ENCODE measurements around the gene ANGEL1. TPM values are rescaled to one million over a fixed set of nuclear protein-coding genes. Genes with fewer than 3 reads are reported as not detected.

Gene ANGEL1
- total RNA-seq, 1 donor = 6.7 TPM

- Histone ChIP-seq H3K4me1 (ENCODE audit: insufficient read depth, low read length) (peaks cover 66% of the 10 kb centered on the region), H3K27me3 (ENCODE audit: insufficient read depth, low read length) (no peaks in the 10 kb centered on the region), H3K9me3 (ENCODE audit: low read depth, low read length) (no peaks in the 10 kb centered on the region), H3K4me3 (ENCODE audit: low read length) (no peak overlapping the region)
Observed at GRCh38 chr14:76767681-76768656, 44.7 kb downstream of the ANGEL1 start.

DNA sequence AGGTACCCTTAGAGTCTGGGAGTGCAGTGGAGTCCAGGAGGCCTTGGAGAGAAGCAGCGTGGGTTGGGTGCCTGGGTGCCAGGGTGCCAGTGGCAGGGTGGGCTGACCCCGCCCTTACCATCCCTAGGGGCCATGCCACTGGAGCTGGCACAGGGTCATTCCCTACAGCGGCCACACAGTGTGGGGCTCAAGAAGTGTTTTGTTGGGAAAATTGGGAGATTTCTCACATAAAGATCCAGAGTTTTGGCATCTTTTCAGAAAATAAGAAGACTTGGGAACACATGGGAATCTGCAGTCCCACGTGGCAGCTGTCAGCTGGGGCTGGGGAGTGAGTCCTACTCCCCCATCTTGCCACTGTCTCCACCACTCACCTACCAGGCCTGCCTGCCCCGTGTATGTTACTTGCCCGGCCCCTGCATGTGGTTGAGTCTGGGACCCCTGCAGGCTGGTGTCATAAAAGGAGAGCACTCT lies 47.2 kb downstream of the ANGEL1 start:
- Histone ChIP-seq H3K4me3 (ENCODE audit: low read length) (no peak overlapping the region), H3K27me3 (ENCODE audit: insufficient read depth, low read length) (no peaks in the 10 kb centered on the region), H3K9me3 (ENCODE audit: low read depth, low read length) (no peaks in the 10 kb centered on the region), H3K4me1 (ENCODE audit: insufficient read depth, low read length) (peaks cover 62% of the 10 kb centered on the region)

GRCh38 chr14:76763096-76764041 lies 49.3 kb downstream of the ANGEL1 start:
- no peaks in the 10 kb centered on the region for H3K9me3 ChIP-seq (ENCODE audit: low read depth, low read length)
- no peak overlapping the region for H3K4me3 ChIP-seq (ENCODE audit: low read length)
- H3K4me1 ChIP-seq (ENCODE audit: insufficient read depth, low read length) = peaks cover 45% of the 10 kb centered on the region
- H3K27me3 ChIP-seq (ENCODE audit: insufficient read depth, low read length) = no peaks in the 10 kb centered on the region

DNA sequence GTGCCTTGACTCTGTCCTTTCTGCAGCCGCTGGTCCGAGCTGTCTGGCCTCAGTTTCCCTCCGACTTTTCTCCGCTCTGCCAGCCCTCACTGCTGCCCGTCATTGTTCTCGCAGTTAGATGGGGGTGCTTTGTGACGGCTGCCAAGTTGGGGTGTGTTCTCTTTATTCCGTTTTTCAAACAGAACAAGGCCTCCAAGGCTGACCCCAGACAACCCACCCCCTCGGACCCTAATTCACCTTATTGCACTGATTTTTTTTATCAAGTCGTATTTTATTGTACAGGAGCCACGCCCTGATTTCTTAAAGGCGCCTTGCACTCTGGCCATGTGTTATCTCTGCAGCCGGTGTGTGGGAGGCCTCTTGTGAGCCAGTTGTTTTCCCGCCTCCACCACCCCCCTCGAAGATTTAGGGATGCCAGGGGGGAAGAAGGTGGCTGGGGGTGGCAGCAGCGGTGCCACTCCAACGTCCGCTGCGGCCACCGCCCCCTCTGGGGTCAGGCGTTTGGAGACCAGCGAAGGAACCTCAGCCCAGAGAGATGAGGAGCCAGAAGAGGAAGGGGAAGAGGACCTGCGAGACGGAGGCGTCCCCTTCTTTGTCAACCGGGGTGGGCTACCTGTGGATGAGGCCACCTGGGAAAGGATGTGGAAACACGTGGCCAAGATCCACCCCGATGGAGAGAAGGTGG lies 50.1 kb downstream of the ANGEL1 start:
- peak overlapping the region; percentile 53 for H3K4me3 ChIP-seq (ENCODE audit: low read length)

GRCh38 chr14:76761960-76762410 lies 50.7 kb downstream of the ANGEL1 start:
- peaks cover 33% of the 10 kb centered on the region for H3K4me1 ChIP-seq (ENCODE audit: insufficient read depth, low read length)
- H3K4me3 ChIP-seq (ENCODE audit: low read length) = peak overlapping the region; percentile 53
- H3K9me3 ChIP-seq (ENCODE audit: low read depth, low read length) = no peaks in the 10 kb centered on the region
- H3K27me3 ChIP-seq (ENCODE audit: insufficient read depth, low read length) = no peaks in the 10 kb centered on the region

More for the DNA sequence above, 50.1 kb downstream of the ANGEL1 start:
- H3K27me3 ChIP-seq (ENCODE audit: insufficient read depth, low read length) = no peaks in the 10 kb centered on the region
- peaks cover 37% of the 10 kb centered on the region for H3K4me1 ChIP-seq (ENCODE audit: insufficient read depth, low read length)
- H3K9me3 ChIP-seq (ENCODE audit: low read depth, low read length) = no peaks in the 10 kb centered on the region

DNA sequence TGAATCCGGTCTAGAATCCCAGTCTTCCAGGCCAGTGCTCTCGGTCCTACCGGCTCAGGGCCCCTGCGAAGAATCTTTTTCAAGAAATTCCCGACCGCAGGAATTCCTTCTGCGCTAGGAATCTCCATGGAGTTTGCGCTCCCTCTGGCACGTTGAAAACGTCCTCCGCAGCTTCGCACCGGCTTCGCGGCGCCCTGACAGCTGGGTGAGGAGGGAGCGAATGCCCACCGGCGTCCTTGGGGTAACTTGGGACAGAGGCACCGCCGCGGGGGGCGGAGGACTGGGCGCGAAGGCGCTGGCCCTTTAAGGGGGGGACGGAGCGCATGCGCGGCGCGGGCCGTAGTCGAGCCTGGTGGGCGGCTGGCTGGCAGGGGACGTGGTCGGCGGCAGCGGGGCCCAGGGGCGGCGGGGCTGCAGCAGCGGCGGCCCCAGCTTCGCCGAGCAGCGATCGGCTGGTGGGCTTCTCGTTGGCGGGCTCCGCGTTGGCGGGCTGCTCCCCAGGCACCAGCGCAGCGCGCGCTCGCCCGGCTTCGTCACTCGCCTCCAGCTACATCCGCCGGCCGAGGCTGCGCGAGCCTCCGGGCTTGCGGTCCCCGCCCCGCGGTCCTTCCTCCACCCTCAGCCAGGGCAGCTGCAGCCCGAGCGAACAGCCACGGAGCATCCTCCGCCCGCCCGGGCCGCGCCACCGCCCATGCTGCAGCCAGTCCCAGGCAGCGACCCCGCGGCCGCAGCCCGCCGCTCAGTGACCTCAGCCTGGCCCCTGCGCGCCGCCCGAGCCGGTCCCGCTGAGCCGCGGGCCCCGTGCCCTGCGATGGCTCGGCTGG lies 51.3 kb downstream of the ANGEL1 start, which contains the start of gene VASH1:
VASH1 (plus strand) TSS at position 333 of the 824 bp plus-strand sequence. CDS start 1,354 bp downstream, outside the sequence.
- no peaks in the 10 kb centered on the region for H3K27me3 ChIP-seq (ENCODE audit: insufficient read depth, low read length)

DNA sequence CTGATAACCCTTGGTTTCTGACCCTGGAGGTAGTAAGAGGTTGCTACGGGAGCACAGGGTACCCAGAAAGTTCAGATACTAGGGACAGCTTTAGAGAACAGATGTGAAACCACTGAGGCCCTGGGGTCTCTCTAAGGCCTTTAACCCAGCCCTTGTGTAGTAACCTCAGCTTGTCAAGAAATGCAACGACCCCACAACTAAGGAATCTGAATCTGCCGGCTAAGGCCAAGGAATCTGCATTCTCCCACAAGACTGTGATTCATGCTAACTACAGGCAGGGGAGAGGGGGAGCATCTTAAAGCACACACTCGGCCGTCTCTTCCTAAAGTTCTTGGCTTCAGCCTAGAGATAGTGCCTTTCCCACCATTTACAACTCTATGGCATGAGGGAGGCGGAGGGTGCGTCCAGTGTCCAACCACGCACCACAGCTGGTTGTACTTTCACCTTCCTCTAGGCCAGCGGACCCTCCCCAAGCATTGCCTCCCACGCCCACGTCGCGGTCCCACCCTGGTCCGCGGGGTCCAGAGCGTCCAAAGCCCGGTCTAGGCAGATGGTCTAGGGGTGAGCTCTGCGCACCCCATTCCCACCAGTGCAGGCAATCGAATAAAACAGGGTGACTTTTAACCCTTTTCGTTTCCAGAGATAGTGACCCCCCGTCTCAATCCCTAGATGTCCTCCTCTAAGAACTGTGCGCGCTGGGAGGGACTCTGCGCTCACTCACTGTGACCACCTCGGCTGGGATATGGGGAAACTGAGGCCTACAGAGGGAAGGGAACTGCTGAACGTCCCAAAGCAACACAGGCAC lies 52.1 kb downstream of the ANGEL1 start:
- H3K4me1 ChIP-seq (ENCODE audit: insufficient read depth, low read length) = peaks cover 33% of the 10 kb centered on the region
- no peaks in the 10 kb centered on the region for H3K9me3 ChIP-seq (ENCODE audit: low read depth, low read length)
- H3K4me3 ChIP-seq (ENCODE audit: low read length) = peak overlapping the region; percentile 53
- H3K27me3 ChIP-seq (ENCODE audit: insufficient read depth, low read length) = no peaks in the 10 kb centered on the region

More for the DNA sequence above, 51.3 kb downstream of the ANGEL1 start, which contains the start of gene VASH1:
- peaks cover 33% of the 10 kb centered on the region for H3K4me1 ChIP-seq (ENCODE audit: insufficient read depth, low read length)
- H3K4me3 ChIP-seq (ENCODE audit: low read length) = peak within 1 kb of the TSS; percentile 53
- no peaks in the 10 kb centered on the region for H3K9me3 ChIP-seq (ENCODE audit: low read depth, low read length)

DNA sequence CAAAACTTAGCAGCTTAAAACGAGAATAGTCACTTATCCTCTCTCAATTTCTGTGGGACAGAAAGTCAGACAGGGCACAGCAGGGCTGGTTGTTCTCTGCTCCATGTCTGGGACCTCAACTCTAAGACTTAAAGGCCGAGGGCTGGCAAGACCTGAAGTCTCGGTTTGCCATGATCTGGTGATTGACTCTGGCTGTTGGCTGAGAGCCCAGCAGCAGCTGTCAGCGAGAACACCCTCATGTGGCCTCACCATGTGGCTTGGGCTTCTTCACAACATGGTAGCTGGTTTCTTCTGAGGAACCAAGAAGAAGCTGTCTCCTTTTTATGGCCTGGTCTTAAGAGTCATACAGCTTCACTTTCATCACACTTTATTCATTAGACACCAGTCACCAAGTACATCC lies 53.1 kb downstream of the ANGEL1 start:
- Histone ChIP-seq H3K4me3 (ENCODE audit: low read length) (no peak overlapping the region), H3K9me3 (ENCODE audit: low read depth, low read length) (no peaks in the 10 kb centered on the region), H3K27me3 (ENCODE audit: insufficient read depth, low read length) (no peaks in the 10 kb centered on the region), H3K4me1 (ENCODE audit: insufficient read depth, low read length) (peaks cover 33% of the 10 kb centered on the region)

DNA sequence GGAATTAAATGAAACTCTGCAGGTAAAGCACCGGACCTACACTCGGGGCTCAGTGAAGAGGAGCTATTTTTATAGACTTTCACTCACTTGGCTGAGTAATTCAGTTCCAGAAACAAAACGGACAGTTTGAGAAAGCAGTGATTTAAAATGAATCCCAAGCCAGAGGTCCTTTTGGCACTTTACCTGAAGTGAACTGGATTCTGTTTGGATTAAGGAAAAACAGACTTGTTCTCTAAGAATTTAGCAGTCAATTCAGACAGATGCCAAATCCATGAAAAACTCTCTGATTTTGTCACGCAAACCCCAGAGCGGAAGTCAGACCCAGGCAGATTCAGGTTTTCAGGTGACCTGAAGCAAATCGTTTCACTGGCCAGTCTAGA lies 56.3 kb downstream of the ANGEL1 start:
- H3K4me3 ChIP-seq (ENCODE audit: low read length) = no peak overlapping the region
- no peaks in the 10 kb centered on the region for H3K9me3 ChIP-seq (ENCODE audit: low read depth, low read length)
- H3K4me1 ChIP-seq (ENCODE audit: insufficient read depth, low read length) = peaks cover 17% of the 10 kb centered on the region
- H3K27me3 ChIP-seq (ENCODE audit: insufficient read depth, low read length) = no peaks in the 10 kb centered on the region

GRCh38 chr14:76755610-76756370 lies 56.9 kb downstream of the ANGEL1 start:
- no peaks in the 10 kb centered on the region for H3K9me3 ChIP-seq (ENCODE audit: low read depth, low read length)
- no peaks in the 10 kb centered on the region for H3K27me3 ChIP-seq (ENCODE audit: insufficient read depth, low read length)
- no peak overlapping the region for H3K4me3 ChIP-seq (ENCODE audit: low read length)
- H3K4me1 ChIP-seq (ENCODE audit: insufficient read depth, low read length) = peaks cover 13% of the 10 kb centered on the region

DNA sequence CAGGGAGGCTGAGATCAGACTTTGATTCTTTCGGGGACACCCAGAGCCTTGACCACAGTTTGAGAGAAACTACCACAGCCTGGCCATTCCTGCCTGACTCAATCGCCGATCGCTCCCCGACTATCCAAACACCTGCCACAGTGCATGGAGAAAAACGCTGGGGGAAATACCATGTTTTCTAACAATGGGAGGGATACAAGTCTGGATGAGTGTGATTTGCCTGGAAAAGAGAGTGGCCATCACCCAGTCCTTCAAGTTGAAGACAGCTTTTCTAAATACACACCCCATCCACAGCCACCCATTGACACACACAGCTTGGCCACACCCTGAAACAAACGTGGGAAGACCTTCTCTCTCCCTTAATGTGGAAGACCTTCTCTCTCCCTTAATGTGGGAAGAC lies 58.1 kb downstream of the ANGEL1 start:
- peaks cover 8% of the 10 kb centered on the region for H3K4me1 ChIP-seq (ENCODE audit: insufficient read depth, low read length)
- no peaks in the 10 kb centered on the region for H3K27me3 ChIP-seq (ENCODE audit: insufficient read depth, low read length)
- no peak overlapping the region for H3K4me3 ChIP-seq (ENCODE audit: low read length)
- no peaks in the 10 kb centered on the region for H3K9me3 ChIP-seq (ENCODE audit: low read depth, low read length)

DNA sequence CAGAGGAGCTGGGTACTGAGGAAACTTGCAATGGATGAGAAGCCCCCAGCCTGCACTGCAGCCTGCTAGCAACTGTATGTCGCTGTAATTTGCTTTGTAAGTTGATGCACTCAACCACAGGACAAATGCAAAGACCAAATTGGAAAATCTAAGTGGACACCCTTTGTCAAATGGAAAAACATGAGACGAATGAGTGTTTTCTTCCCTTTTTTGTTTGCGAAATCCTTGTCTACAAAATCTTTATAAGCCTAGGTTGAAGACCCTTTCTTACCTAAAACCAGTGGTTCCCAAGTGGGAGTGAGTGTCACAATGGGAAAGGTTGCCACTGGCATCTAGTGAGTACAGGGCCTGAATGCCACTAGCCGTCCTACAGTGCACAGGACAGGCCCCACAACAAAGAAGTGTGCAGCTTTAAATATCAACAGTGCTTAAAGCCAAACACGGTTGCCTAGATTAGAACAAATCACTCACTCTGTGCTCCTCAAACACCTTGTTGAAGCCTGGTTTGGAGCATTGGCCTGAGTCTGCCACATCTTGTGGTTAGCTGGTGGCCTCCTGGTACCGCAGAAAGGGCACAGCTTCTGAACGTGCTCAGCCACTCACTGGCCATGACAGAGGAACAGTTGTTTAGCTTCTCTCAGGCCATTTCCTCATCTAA lies 59.0 kb downstream of the ANGEL1 start:
- no peaks in the 10 kb centered on the region for H3K27me3 ChIP-seq (ENCODE audit: insufficient read depth, low read length)
- H3K9me3 ChIP-seq (ENCODE audit: low read depth, low read length) = no peaks in the 10 kb centered on the region
- H3K4me1 ChIP-seq (ENCODE audit: insufficient read depth, low read length) = peaks cover 8% of the 10 kb centered on the region
- no peak overlapping the region for H3K4me3 ChIP-seq (ENCODE audit: low read length)
